Neural cell (in vitro differentiated cells): ENCODE measurements around the gene AP1M1.

Experiments used
- POLR2AphosphoS5 ChIP-seq: IDR thresholded peaks from 2 replicates; pipeline ENCODE4 v1.6.1; 2012
- SMC3 ChIP-seq: fragments of 450-650 bp; conservative IDR thresholded peaks from 2 replicates; pipeline ENCODE4 v1.6.1; 2014; ENCODE audit warnings: antibody characterized with exemption, mild to moderate bottlenecking, moderate library complexity; ENCODE audit not compliant: poor library complexity
- TAF1 ChIP-seq: IDR thresholded peaks from 2 replicates; pipeline ENCODE4 v1.6.1; 2012; ENCODE audit warnings: low read depth
- TF ChIP-seq, protein P1 (sequence below): fragments of 450-650 bp; IDR thresholded peaks from 2 replicates; pipeline ENCODE4 v1.5.1; 2014; ENCODE audit warnings: antibody characterized with exemption, mild to moderate bottlenecking, moderate library complexity; ENCODE audit not compliant: poor library complexity, severe bottlenecking
- TF ChIP-seq, protein P2 (sequence below): IDR thresholded peaks from 2 replicates; pipeline ENCODE4 v1.6.1; 2012; ENCODE audit warnings: borderline replicate concordance

DNA sequence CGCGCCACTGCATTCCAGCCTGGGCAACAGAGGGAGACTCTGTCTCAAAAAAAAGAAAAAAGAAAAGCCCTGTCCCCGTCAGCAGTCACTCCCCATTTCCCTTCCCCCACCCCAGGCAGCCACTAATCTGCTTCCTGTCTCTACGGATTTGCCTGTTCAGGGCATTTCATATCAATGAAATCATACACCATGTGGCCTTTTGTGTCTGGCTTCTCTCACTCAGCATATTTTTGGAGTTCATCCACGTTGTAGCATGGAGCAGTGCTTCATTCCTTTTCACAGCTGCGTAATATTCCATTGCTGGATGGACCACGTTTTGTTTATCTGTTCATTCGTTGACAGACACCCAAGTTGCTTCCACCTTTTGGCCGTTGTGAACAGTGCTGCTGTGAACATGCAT is 90.8 kb downstream of the AP1M1 start:
- TF ChIP-seq, protein P1, sequence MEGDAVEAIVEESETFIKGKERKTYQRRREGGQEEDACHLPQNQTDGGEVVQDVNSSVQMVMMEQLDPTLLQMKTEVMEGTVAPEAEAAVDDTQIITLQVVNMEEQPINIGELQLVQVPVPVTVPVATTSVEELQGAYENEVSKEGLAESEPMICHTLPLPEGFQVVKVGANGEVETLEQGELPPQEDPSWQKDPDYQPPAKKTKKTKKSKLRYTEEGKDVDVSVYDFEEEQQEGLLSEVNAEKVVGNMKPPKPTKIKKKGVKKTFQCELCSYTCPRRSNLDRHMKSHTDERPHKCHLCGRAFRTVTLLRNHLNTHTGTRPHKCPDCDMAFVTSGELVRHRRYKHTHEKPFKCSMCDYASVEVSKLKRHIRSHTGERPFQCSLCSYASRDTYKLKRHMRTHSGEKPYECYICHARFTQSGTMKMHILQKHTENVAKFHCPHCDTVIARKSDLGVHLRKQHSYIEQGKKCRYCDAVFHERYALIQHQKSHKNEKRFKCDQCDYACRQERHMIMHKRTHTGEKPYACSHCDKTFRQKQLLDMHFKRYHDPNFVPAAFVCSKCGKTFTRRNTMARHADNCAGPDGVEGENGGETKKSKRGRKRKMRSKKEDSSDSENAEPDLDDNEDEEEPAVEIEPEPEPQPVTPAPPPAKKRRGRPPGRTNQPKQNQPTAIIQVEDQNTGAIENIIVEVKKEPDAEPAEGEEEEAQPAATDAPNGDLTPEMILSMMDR, result no peak
- TF ChIP-seq, protein P2, sequence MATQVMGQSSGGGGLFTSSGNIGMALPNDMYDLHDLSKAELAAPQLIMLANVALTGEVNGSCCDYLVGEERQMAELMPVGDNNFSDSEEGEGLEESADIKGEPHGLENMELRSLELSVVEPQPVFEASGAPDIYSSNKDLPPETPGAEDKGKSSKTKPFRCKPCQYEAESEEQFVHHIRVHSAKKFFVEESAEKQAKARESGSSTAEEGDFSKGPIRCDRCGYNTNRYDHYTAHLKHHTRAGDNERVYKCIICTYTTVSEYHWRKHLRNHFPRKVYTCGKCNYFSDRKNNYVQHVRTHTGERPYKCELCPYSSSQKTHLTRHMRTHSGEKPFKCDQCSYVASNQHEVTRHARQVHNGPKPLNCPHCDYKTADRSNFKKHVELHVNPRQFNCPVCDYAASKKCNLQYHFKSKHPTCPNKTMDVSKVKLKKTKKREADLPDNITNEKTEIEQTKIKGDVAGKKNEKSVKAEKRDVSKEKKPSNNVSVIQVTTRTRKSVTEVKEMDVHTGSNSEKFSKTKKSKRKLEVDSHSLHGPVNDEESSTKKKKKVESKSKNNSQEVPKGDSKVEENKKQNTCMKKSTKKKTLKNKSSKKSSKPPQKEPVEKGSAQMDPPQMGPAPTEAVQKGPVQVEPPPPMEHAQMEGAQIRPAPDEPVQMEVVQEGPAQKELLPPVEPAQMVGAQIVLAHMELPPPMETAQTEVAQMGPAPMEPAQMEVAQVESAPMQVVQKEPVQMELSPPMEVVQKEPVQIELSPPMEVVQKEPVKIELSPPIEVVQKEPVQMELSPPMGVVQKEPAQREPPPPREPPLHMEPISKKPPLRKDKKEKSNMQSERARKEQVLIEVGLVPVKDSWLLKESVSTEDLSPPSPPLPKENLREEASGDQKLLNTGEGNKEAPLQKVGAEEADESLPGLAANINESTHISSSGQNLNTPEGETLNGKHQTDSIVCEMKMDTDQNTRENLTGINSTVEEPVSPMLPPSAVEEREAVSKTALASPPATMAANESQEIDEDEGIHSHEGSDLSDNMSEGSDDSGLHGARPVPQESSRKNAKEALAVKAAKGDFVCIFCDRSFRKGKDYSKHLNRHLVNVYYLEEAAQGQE, result no peak
- no peak for TF ChIP-seq POLR2AphosphoS5
- TF ChIP-seq SMC3, result no peak
- TF ChIP-seq TAF1, result no peak
